NCI-H2196 (cell line): ENCODE data around the gene UNG.
"Not testable (repeated sequence)": the region's sequence is repeated elsewhere in the genome, so short reads cannot be mapped to it uniquely, and the experiment has no call there.

Experiments
- DNase-seq: peaks from one replicate; lab custom pipeline; 2025; ENCODE audit not compliant: unreplicated experiment; lab: John Stamatoyannopoulos, UW

The UNG gene

GRCh38 chr12:109120557-109120956, 23.2 kb downstream of the UNG start:
- DNase-seq = no peak

GRCh38 chr12:109121346-109121880, 24.0 kb downstream of the UNG start:
- no peak for DNase-seq

- DNase-seq = no peak
These were observed 27.7 kb downstream of the UNG start for GRCh38 chr12:109124878-109125648.

GRCh38 chr12:109125791-109126190, 28.4 kb downstream of the UNG start:
- no peak for DNase-seq

GRCh38 chr12:109126784-109127183, 29.4 kb downstream of the UNG start:
- DNase-seq = no peak

- no peak for DNase-seq
These were observed 30.3 kb downstream of the UNG start for GRCh38 chr12:109127533-109128242.

GRCh38 chr12:109130297-109131153, 33.1 kb downstream of the UNG start:
- DNase-seq = no peak

GRCh38 chr12:109131154-109132050, 34.0 kb downstream of the UNG start:
- no peak for DNase-seq

GRCh38 chr12:109134186-109134917, 37.0 kb downstream of the UNG start:
- DNase-seq = no peak

GRCh38 chr12:109137055-109137454, 39.7 kb downstream of the UNG start:
- DNase-seq = no peak

- no peak for DNase-seq
These were observed 42.0 kb downstream of the UNG start for GRCh38 chr12:109139360-109139759.

- DNase-seq = no peak
These were observed 42.4 kb downstream of the UNG start for GRCh38 chr12:109139791-109140190.

- no peak for DNase-seq
These were observed 43.2 kb downstream of the UNG start for GRCh38 chr12:109140560-109140959.

GRCh38 chr12:109144224-109144623, 46.8 kb downstream of the UNG start:
- DNase-seq = no peak

- not testable (repeated sequence) for DNase-seq
These were observed 49.7 kb downstream of the UNG start for GRCh38 chr12:109147126-109147525.

GRCh38 chr12:109147954-109148353, 50.6 kb downstream of the UNG start:
- DNase-seq = no peak

- DNase-seq = no peak
These were observed 52.8 kb downstream of the UNG start for GRCh38 chr12:109150124-109150640.

- no peak for DNase-seq
These were observed 54.1 kb downstream of the UNG start for GRCh38 chr12:109151457-109151856.

GRCh38 chr12:109153821-109154441, 56.5 kb downstream of the UNG start:
- no peak for DNase-seq
